ENCODE measurements around the gene ZNF664.

ZNF664 gene

DNA sequence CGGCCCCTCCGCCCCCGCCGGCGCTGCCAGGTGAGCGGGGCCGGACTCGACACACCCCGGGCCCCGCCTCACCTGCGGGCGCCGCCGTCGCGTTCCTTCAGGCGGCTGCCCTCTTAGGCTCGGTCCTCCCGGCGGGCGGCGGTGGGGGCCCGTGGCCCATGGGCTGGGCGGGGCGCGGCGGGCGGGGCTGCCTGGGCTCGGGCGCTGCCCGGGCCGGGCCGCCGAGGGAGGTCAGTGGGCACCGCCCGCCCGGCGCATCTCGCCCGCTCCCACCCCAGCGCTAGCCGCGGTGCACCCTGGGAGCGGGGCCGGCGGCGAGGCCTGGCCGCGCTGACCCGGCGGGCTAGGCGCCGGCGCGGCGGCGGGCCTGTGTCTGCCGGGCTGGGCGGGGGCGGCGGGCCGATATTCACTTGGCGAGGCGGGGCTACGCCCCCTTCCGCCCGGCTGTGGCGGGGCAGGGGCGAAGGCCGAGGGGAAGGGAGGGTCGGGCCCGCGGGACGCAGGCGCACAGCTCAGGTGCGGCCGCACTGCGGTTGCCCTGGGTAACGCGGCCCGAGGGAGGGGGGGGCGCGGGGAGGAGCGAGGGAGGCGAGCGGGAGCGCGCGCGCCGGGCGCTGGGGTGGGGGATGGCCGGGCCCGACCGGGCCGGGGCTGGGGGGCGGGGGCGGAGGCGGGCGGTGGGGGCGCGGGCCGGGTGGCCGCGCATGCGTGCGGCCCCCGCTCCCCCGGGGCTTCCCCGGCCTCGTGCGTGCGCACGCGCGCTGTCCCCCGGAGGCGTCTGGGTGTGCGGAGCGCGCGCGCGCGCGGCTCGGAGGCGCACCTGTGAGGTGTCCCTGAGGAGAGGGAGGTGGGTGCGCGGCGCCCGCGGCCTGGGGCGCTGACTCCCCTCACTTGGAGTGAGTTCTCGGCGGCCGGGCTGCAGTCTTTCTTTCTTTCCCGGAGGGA lies at the start of gene ZNF664, which contains the start of gene CCDC92:
TSS of gene ZNF664 (plus strand) at position 759 of the 945 bp plus-strand sequence. CDS start 38,930 bp downstream, outside the sequence.
TSS of gene CCDC92 (minus strand) at position 375 of the 945 bp plus-strand sequence. CDS start 28,526 bp downstream, outside the sequence.
- ATAC-seq = peak; percentile 85 to 88

DNA sequence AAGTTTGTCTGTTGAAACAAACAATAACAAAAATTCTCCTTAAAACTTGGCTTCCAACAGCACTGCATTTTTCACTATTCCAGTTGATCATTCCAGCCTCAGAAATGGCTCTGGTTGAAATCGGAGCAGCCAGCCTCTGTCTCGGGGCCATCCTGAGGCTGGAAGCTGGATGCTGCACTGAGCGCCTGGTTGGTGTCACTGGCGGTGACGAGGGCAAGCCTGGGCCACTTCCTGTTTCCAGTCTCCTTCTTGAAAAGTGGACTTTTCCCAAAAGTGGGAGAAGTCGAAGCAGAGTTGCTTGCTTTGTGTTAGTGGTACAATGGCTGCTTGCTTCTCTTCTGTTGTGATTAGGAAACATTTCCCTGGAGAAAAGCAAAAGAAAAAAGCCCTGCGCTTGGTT lies 49.1 kb upstream of the ZNF664 start:
- no peak for ATAC-seq

DNA sequence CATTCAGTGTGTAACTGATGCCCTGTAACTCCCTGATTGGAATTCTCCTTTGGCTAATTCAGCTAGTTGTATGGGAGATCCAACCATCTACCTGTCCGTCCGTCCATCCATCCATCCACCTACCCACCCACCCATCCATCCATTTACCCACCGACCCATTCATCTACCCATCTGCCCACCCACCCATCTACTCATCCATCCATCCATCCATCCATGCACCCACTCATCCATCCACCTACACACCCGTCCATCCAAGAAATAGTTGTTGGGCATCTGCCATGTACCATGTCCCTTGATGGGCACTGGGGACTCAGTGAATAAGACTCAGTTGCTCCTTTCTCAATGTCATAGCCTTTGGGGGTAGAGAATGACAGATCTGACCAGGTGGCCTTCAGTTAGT lies 48.5 kb upstream of the ZNF664 start:
- ATAC-seq = no peak

DNA sequence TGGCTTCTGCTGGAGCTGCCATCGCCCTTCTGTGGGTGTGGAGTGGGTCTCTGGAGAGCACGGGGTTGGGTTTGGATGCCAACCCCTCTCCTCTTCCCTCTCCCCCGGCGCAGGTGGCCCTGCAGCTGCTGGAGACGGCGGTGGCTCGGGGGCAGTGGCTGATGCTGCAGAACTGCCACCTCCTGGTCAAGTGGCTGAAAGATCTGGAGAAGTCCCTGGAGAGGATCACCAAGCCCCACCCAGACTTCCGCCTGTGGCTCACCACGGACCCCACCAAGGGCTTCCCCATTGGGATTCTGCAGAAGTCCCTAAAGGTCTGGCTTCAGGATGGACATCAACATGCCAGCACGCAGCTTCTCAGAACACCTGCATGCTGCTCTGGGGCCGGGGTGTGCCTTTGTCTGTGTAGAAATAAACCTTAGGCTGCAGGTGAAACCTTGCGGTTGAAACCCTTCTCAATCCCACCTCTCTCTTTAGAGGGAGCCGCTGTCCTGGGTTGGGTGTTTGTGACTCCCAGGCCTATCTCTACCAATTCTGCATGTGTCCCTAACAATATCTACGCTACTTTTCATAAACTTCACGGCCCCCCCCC lies 44.6 kb upstream of the ZNF664 start:
- no peak for ATAC-seq

DNA sequence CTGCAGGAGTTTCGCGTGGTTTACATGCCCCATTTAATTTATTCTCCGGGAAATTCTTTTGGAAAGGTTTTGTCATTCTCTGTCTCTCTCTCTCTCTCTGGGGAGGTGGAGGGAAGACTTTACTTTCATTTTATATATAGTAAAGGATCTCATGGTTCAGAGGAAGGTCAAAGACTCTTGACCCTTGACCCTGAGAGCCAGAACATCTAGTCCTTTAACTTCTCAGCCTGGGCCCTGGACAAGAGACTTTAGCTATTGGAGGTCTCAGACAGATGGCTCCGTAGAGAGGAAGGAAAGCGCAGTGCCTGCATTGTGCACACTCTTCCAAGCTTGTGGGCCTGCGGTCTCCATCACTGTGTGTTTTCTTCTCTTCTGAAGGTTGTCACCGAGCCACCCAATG lies 44.1 kb upstream of the ZNF664 start:
- ATAC-seq = no peak

DNA sequence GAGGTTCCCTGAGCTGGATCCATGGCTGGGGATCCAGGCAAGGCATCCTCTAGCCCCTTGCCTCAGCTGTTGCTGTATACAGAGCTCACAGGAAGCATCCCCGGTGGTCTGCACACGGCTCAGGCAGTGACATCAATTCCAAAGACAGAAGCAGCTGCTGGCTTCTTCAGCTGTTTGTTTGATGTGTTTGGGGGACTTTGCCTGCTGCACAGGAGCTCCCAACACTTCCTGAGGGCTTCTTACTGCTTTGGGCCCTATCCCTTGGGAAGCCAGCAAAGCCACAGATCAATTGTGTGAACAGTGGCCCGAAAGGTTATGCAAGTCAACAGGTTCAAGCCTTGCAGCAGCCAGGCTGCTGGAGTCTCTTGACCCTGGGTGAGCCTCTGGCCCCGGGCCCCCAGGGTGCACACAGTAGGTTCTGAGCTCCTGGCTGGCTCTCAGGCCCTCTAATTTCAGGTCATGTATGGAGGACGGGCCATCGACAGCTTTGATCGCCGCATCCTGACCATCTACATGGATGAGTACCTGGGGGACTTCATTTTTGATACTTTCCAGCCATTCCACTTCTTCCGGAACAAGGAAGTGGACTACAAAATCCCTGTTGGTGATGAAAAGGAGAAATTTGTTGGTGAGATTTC lies 43.0 kb upstream of the ZNF664 start:
- ATAC-seq = no peak

DNA sequence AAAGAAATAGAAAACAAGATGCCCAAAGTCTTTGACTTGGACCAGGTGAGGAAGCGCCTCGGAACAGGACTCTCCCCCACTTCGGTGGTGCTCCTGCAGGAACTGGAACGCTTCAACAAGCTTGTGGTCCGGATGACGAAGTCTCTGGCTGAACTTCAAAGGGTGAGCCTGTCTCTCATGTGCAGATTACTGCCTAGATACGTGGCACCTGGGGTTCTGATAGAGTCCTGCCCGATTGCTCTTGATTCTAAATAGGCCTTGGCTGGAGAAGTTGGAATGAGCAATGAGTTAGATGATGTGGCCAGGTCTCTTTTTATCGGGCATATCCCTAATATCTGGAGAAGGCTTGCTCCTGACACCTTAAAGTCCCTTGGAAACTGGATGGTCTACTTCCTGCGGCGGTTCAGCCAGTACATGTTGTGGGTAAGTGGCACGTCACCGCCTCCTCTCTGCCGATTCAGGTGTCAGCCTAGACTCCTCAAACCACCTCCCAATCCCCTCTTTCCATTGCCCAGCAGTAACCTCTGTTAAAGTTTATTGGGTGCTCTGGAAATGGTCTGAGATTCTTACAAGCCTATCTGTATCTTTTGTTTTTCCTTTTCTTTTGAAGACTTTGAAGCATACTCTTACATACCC lies 41.2 kb upstream of the ZNF664 start:
- peak; percentile 60 to 65 for ATAC-seq

DNA sequence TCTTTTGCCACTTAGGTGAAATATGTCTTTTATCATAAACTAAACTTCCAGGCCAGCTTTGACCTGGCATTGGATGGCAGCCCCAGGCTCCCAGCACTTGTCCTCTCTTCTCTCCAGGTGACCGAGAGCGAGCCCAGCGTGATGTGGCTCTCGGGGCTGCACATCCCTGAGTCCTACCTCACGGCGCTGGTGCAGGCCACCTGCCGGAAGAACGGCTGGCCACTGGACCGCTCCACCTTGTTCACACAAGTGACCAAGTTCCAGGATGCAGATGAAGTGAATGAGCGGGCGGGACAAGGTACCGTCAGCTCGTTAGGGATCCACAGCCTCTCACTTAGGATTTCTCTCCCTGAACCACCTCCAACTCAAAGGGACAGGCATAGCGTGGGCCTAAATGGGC lies 39.8 kb upstream of the ZNF664 start:
- ATAC-seq = no peak

DNA sequence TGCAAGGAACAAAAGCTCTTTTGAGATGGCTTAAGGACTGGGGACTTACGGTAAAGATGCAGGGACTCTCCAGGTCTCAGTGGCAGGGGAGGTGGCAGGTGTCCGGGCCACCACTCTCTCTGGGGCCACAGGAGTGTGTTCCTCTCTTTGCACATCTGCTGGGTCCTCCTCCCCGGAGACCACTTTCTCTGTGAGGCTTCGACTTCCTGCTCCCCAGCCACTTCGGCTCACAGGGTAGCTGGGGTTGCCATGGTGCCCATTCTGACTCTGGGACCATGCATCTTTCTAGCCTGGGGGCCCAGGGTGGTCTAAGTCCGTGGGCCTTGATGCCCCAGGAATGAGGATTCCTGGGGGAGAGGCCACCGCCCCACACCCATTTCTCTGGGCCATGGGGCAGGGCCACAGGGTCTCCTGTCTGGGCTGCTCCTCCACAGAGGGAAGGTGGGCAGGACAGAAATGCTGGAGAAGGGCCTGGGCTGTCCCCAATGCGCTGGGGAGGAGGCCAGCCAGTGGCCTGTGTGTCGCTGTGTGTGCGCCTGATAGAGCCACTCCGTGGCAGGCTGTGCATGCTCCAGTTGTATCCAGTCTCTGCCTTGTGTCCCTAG lies 38.9 kb upstream of the ZNF664 start:
- no peak for ATAC-seq

DNA sequence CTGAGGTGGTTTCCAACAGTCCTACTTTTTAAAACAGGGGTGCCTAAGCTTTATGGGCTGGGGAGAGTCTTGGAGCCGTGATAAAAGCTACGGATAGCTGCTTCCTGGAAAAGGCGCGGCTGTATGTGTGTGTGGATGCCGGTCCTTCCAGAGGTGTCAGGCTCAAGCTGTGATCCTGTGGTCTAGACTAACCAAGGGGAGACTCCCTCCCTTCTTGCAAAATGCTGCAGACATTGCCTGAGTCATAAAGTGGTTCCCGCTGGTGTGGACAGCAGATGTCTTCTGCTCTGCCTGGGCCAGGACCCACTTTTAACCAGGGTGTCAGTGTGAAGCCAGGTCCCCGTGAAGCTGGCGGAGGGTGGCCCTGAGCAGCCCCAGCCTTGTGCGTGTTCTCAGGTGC lies 38.2 kb upstream of the ZNF664 start:
- no peak for ATAC-seq

DNA sequence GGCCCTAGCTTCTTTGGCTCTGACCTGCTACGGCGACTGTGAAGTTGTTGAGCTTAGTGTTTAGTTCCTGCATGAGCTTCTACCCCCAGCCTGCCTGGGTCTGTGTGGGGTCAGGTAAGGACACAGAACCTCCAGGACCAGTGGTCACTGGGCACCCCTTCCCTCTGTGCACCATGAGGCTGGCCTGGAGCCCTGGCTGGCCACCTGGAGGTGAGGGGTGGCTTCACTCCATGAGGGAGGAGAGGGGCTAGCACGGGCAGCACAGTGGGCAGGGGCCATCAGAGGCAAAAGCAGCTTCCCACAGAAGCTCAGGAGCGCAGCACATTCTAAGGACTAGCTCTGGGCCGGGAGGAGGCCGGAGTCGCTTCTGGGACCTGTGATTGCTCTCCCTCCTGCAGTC lies 37.1 kb upstream of the ZNF664 start:
- ATAC-seq = no peak

DNA sequence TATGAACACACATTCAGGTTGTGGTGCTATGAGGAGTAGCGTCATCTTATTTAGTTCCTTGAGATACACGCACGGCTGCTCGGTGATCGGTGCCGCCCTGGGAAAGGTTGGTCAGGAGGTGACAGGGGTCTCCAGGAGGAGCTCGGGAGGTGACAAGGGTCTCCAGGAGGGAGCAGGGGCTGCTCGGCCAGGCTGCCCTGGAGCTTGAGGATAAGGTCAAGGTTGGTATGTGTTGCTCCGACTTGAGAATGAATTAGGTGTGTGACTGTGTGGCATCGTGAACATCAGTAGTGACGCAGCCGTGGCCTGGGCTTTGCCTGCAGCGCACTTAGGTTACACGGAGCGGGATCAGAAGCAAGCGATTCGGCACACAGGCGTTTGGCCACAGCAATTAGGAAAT lies 36.5 kb upstream of the ZNF664 start:
- no peak for ATAC-seq

DNA sequence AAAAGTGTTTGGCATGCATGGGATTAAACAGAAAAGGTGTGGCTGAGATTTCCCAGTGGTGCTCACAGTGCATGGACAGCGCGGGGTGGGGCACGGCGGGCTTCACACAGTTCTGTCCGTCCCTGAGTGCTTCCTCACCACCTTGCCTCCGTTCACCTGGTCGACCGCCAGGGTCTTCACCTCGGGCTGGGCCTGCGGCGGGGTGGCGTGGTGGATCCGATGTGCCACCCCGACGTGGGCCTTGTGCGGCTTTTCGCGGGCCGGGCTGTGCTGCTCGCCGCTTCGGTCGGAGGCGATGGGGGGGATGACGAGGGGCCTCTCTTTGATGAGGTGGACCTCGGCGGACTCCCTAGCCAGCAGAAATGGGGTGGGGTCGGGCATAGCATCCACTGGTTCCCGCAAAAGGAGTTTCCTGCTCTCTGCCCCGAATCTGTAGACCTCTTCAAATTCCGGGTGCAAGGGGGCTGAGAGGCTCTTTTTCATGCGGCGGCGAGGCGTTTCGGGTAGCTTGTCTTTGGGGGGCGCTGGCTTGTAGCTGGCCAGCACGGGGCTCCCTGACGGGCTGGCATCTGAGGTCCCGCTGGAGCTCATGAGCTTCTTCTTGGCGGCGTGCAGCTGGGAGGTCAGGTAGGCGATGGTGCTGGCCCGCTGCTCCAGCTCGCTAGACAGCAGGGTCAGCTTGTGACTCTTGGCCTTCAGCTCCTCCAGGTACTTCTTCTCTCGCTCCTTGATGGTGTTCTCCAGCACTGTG lies 35.9 kb upstream of the ZNF664 start:
- ATAC-seq = no peak

DNA sequence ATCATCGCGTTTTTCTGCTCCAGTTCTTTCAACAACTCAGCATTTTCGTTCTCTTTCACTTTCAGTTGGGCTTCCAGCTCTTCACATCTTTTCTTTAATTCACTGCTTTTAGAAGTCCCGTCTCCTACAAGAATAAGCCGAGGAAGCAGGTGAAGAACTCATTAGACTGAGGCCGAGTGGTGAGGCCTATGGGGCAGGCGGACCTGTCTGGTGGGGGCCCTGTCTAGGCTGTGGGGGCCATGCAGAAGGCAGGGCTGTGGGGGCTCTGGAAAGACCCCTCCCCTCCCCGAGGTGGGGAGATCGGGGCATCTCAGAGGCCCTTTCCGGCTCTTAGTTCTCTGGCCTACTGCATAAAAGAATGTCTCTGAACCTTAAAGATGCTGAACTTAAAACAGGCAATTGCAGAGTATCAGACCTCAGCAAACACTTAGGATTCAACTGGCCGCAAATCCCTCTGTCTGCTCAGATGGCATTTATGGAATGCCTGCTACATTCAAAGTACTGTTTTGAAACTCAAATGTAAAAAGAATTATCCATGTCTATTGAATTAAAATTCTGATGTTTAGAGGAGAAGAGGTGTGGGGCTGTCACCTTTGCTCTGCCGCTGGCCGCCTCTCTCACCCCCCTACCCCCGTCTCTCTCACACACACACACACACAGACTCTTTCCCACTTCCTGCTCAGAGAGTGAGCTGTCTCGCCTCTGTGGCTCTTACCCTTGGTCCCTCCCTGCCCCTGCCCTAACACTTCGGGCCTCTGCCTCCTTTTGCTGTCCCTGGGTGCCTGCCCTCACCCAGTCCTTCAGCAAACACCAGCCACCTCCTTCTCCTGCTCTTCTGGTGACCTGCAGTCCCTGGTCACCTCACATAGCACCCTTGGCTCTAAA lies 35.1 kb upstream of the ZNF664 start:
- peak; percentile 86 to 90 for ATAC-seq

DNA sequence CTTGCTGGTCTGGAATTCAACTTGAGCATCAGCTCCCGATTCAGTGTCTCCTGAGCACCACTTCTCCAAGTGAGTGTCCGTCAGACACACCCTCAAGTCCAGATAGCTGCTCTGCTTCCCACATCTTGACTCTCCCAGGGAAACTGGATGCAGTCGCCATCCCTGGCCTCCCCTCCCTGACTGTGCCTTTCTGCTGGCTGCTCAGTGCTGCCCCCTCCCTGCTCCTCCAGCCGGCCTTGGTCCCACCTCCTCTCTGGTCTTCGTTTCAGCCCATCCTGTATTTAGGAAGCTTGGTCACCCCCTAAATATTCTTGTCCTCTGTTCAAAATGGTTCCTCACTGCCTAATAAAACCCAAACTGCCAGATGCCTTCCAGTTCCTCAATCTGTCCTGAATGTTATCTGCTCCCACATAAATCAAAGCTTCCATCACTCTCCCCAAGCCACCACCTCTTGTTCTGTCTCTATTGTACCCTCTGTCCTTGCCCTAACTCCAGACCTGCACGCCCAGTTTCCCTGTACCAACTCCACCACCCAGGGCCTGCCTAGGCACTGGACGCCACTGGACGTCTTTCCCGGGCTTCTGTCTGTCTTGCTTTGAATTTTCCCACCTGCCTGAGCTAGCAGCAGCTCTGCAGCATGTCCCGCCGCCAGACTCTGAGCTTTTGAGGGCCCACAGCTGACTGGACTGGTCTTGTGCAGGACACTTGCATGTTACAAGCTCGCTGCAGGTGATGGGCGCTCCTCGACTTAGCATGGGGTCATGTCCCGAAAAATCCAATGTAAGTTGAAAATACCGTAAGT lies 34.1 kb upstream of the ZNF664 start:
- ATAC-seq = no peak

DNA sequence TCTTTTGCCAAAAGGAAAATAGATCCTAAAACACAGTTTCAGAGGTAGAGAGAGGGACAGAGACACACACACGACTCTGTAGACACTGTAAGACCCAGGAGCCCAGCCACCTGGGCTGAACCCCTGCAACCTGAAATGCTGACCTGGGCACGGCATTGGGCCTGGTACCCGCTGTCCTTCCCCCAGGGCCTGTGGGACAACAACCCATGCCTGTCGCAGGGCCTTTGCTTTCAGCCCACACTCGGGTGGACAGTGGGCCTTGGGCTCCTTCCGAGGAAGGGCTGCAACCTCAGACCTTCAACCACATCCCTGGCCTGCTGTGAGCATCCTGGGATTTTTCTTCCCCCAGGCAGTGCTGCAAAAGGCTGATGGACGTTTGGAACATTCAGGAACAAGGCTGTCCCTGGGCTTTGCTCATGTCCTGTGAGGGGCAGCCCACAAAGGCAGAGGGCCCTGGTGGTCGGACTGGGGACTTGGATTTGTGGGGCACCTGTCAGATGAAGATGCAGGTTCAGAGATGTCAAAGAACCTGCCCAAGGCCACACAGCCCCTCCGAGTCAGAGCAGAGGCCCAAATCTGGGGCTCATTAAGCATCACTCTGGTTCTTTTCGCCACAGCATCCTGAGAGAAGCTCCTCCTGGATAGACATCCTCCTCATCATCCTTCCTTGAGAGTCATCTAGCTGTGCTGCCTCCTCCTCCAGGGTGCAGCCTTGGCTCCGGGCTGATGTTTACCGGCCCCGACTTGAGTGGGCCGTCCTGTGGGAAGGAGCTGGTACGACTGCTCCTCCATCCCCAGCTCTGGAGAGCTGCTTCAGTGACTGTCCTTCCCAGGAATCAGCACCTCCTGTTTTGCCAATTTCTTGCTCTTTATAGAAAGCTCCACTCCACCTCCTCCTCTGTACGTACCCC lies 33.0 kb upstream of the ZNF664 start:
- ATAC-seq = no peak

DNA sequence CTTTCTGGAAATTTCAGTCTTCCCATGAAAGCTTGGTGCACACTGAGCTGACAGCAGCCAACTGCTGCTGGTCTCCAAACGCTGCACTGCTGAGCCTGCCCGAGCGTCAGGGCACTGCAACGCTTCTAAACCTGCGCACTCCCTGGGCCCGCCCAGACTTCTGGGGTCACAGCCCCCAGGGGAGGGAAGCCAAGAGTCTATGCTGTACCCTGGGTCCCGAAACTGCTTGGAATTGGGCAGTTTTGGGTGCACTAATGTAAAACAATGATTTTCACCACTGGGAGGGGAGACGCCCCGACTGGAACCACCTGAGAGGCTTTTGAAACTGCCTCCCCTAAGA lies 32.4 kb upstream of the ZNF664 start:
- no peak for ATAC-seq

DNA sequence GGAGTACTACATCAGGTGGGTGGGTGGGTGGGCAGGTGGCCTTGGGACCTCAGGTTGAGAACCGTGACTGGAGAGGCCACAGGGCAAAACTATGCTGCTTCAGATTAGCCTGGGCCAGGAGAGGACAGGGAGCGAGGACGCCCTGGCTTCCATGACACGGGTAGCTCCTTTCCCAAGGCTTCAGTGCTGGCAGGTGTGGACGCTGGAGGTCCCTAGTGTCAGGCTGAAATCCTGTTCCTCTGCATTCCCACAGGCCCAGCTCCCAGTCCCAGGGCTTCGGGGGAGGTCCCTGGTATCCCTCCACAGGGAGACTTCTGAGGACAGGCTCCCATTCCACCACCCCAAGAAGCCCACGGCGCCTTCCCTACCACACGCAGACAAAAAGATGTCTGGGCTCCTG lies 32.0 kb upstream of the ZNF664 start:
- ATAC-seq = no peak

Measured in activated CD4-positive, CD25-positive, alpha-beta regulatory T cell treated with anti-CD3 and anti-CD28 coated beads, Interleukin-2, amount 50 U/mL, for 24 hours (primary cell).